NCI-H524 (cell line): Measurements from ENCODE around the gene NUPR2.
"Not testable (repeated sequence)": the region's sequence is repeated elsewhere in the genome, so short reads cannot be mapped to it uniquely, and the experiment has no call there.

Experiments
- DNase-seq, 2 experiments: peaks; one replicate each; lab custom pipeline; 2025; lab: John Stamatoyannopoulos, UW

Gene NUPR2

DNA sequence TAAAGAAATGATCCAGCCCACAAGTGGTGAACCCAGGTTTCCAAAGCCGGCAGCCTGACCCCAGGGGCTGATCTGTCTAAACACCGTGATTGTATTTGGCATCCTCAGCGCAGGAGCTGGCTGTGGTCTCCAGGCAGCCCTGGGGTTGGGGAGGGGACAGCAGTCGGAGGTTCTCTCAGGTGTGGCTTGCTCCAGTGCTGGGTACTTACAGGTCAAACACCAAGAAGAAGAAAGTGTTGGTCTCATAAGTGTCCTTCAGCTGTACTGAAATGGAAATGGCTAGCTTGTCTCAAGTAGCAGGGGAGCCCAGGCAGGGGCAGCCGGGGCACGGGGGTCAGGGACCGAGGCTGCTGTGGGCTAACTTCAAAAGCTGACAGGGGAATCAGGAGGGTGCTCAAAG, 29.5 kb downstream of the NUPR2 start:
- DNase-seq = no peak

DNA sequence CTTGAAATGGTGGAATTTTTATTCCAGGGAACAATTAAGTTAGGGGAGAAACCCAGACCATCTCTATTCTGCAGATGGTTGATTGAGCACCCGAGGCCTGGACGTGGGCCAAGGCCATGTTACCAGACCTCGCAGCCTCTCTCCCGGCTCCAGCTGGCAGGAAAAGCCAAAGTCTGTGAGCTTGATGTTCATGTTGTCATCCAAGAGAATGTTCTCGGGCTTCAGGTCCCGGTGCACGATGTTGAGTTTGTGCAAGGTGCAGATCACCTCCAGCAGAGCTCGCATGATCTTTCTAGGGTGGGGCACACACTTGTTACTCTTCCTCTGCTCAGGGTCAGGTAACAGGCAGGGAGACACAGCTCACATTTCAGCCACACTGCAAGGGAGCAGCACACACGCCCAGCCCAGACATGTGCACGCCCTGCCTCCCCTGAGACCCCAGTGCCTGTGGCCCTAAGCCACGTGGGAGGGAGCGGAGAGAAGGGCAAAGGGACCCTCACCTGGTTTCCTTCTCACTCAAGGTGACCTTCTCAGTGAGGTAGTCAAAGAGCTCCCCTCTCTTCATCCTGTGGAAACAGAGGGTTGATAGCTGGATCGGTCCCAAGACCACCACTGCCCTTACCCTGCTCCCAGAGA, 32.9 kb downstream of the NUPR2 start:
- DNase-seq = peak in 1 of 2 experiments; percentile 5

DNA sequence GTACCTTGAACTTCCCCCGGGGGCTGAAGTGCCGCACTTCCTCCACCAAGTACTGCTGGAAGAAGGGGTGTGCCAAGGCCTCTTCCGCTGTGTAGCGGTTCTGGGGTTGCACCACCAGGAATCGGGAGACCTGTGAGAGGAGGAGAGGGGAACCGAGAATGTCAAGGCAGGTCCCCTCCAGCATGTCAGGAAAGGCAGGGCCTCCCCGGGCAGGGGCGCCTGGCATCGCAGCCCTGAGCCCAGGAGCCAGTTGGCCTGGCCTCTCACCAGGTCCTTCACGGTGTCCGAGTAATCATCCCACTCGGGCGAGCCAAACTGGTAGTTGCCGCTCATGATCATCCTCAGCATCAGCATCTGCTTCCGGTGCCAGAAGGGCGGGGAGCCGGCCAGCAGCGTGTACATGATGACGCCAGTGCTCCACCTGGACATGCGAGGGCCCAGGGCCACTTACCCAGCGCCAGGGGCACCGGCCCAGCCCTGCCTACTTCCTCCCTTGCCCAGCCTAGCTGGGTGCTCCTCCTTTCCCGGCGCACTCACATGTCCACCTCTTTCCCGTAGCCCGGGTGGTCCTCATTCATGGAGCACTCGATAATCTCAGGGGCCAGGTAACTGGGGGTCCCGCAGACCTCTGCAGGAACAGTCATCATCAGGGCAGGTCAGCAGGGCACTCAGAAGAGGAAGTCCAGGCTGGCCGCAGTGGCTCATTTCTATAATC, 34.4 kb downstream of the NUPR2 start:
- DNase-seq = no peak

DNA sequence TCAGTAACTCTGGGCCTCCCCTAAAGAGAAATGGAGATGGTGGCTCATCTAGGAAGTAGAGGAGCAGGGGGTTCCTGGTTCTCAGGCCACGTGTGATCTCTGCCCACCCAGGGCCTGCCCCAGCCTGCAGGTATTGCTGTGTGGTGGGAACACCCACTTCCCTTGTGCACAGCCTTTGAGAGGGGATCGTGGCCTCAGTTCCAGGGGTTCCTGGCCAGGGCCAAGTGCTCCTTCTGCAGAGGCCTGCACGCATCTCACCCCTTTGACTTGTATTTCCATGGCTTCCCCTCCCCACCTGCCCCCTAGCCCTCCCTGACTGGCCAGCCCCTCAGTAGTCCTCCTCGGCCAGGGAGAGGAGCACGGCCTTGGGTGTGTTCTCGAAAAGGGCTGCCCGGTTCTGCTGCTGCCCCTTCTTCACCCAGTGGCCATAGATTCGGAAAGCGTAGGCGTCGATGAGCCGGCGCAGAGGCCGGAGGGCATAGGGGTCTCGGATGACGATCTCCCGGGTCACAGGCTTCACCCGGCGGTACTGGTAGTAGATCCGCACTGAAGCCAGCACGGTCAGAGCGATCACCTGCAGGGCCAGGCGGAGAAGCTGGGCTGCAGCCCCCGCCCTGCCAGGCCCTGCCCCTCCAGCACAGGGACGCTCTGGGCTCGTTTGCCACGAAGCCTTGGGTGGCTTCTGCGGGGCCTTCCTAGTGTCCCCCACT, 35.3 kb downstream of the NUPR2 start:
- not testable (repeated sequence) for DNase-seq

DNA sequence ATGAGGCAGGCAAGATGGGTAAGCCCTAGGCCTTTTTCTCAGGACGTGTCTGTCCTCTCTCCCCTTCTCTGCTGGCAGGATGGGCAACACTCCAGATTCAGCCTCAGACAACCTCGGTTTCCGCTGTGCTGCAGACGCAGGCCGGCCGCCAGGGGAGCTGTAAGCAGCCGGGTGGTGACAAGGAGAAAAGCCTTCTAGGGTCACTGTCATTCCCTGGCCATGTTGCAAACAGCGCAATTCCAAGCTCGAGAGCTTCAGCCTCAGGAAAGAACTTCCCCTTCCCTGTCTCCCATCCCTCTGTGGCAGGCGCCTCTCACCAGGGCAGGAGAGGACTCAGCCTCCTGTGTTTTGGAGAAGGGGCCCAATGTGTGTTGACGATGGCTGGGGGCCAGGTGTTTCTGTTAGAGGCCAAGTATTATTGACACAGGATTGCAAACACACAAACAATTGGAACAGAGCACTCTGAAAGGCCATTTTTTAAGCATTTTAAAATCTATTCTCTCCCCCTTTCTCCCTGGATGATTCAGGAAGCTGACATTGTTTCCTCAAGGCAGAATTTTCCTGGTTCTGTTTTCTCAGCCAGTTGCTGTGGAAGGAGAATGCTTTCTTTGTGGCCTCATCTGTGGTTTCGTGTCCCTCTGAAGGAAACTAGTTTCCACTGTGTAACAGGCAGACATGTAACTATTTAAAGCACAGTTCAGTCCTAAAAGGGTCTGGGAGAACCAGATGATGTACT, 36.6 kb downstream of the NUPR2 start:
- DNase-seq = no peak

DNA sequence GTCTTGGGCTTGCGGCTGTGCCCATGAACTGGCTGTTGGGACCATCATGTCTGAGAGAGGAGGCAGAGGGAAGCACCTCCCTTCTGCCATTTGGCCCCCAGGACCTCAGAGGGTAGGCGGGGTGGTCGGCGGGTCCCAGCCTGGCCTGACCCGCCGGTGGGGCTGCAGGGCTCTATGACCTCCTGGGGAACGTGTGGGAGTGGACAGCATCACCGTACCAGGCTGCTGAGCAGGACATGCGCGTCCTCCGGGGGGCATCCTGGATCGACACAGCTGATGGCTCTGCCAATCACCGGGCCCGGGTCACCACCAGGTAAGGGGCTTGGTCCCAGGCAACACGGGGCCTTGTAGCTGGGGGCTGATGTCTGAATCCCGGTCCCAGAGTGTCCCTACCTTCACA, 38.0 kb downstream of the NUPR2 start:
- DNase-seq = no peak

DNA sequence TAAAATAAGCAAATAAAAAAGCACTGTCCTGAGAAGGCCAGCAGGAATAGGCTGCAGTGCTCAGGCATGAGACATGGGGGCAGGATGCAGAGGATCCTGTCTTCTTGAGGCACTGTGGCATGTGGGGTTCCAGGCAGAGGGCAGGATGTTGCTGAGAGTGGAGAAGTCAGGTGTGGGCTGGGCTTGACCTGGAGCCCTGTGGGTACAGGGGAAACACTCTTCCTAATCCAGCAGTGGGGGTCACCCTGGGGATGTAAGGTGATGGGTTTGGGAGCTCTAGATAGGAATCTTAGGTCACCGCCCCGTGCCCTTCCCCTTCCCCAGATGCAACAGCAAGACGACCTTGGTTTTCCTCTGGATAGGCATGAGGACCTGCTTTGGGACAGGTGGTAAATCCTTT, 38.5 kb downstream of the NUPR2 start:
- no peak for DNase-seq

DNA sequence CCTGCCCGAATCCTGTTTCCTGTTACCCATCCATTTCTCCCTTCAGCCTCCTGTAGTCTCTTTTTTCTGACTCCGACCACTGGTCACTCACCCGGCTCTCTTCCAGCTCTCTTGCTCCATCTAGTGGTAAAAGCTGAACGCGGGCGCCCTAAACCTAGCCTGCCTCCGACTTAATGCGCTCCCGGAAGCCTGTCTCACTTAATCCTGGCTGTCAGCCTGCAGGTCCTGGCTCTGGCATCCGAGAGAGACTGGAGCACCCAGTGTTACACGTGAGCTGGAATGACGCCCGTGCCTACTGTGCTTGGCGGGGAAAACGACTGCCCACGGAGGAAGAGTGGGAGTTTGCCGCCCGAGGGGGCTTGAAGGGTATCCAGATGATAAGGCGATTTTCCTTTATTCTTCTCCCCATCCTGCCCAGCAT, 41.8 kb downstream of the NUPR2 start:
- peak; percentile 12 to 55 for DNase-seq

DNA sequence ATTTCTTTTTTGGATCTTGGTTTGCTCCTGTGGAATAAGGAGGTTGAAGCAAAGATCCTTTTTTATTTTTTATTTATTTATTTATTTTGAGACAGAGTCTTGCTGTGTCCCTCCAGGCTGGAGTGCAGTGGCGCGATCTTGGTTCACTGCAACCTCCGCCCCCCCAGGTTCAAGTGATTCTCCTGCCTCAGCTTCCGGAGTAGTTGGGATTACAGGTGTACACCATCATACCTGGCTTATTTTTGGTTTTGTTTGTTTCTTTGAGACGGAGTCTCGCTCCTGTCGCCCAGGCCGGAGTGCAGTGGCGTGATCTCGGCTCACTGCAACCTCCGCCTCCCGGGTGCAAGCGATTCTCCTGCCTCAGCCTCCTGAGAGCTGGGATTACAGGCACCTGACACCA, 49.8 kb downstream of the NUPR2 start:
- DNase-seq = not testable (repeated sequence)
